NCI-H1694 (cell line): ENCODE measurements around the gene USP47.
A peak's percentile ranks its signal among the peaks of the same experiment; 100 is the strongest.

Source experiments
- DNase-seq: peaks from one replicate; lab custom pipeline; 2025; lab: John Stamatoyannopoulos, UW

Gene USP47

DNA sequence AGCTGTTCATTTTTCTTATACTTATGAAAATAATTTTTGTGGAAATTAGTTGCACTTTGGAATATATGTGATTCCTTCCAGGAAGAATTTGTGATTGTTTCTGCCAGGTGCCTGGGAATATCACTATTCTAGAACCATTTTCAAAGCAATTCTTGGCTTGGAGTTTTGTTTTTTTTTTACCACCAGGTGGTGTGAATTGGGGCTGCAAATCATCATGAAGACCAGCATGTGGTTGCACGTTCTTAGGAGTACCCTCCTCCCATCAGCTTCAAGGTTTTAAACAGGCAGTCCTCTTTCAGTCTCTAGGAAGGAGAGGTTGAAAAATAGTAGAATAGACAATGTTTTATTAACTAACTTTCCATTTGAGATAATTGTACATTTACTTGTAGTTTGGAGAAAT, 25.9 kb downstream of the USP47 start:
- no peak for DNase-seq

DNA sequence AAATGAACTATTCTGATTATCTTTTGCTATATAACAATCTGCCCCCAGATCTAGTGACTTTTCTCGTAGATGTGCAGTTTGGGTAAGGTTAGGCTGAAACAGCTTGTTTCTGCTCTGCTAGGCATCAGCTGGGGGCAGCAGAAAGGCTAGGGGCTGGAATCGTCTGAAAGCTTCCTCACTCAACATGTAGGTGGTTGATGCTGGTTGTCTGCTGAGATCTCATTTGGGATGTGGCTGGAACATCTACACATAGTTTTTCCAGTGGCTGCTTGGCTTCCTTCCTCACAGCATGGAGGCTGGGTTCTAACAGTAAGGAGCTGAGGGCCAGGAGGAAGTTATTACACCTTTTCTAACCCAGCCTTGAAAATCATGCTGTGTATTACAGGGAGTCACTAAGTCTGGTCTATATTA, 30.2 kb downstream of the USP47 start:
- no peak for DNase-seq

DNA sequence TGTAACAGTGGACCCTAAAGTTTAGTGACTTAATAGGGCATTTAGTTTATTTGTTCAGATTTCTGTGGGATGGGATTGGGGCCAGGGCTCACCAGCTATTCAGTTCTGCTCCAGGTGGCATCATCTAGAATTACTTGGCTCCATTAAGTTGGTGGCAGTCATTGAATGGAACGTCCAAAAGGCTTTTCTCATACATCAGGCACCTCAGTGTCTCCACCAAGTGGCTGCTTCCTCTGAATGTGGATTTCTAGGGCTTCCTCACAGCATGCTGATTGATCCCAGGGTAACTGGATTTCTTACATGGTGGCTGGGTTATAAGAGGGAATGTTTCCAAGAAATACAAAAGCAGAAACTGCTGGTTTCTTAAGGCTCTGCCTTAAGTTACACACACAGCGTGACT, 34.7 kb downstream of the USP47 start:
- no peak for DNase-seq

GRCh38 chr11:11880179-11880578, 38.4 kb downstream of the USP47 start:
- no peak for DNase-seq

DNA sequence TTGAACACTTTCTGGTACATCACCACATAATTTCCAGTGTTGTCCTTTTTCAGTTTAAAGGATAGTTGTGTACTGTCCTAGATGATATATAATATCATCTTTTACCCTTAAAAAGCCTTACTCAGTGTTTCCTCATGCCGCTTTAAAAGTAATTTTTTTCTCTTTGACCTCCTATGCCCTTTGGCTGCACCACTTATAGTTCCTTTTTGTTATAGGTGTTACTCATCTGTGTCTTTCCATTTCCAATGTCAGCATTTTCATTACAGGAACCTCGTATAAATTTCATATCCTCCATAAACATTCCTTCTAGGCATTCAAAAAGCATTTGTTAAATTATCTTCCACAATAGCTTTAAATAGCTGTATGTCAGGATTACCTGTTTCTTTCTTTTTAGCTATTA, 40.8 kb downstream of the USP47 start:
- DNase-seq: no peak

- no peak for DNase-seq
Measured at GRCh38 chr11:11884351-11884750, 42.6 kb downstream of the USP47 start.

DNA sequence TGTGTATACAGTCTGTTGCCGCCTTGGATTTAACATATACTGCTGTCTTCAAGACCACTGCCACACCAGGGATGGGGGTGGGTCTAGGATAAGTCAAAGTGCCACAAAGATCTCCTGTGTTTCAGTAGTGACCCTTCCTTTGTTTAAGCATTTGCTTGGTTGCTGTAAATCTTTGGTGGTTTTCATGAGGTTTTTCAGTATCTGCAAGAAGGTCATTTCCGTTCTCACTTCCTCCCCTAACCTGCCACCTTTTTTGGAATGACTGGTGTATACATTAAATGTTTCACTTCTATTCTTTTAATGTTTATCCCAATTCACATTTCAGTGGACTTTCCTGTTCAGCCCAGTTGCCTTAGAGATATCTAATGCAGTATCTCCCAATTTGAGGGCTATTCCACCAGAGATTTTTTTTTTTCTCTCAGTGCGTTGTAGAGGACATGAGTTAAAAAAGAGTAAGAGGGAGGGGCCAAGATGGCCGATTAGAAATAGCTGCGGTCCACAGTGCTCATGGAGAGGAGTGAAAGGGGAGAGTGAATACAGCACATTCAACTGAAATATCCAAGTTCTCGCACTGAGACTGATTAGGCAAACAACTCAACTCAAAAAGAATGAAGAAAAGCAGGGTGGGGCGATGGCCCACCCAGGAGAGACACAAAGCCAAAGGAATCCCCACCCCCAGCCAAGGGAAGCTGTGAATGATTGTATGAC, 43.2 kb downstream of the USP47 start:
- DNase-seq: no peak

DNA sequence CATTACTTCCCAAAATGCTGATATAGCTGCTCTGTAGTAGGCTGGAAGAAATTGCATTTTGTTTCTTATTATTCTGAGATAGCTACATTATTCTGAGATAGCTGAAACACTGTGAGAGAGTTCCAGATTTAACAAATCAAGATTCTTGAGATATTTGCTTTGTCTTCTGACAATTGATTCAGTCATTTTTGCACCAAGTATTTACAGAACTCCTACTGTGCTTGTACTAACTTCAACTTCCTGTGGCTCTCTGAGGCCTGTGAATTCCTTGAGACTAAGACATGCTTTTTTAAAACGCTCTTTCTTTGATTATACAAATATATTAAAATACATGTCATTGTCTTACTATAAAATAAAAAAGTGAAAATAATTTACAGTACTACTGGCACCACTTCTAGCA, 52.7 kb downstream of the USP47 start:
- no peak for DNase-seq

- DNase-seq: no peak
Measured at GRCh38 chr11:11895672-11896071, 53.9 kb downstream of the USP47 start.

- no peak for DNase-seq
Measured at GRCh38 chr11:11898648-11899047, 56.9 kb downstream of the USP47 start.

DNA sequence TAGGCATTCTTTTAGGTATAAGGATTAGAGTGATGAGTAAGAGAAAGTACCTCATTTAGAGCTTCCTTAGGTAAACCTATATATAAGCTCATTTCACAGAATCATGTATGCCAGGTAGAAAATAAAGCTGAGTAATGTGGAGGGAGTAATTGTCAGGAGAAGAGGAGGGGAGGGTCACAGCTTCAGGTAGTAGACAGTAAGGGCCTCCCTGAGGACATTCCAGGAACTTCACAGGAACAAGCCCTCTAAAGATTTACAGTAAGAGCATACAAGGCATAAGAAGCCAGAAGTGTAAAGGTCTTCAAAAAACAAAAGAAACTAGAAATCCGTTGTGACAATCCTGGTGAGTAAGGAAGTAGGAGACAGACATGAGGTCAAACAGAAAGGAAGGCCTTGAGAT, 57.6 kb downstream of the USP47 start:
- DNase-seq: no peak

GRCh38 chr11:11901929-11902328, 60.2 kb downstream of the USP47 start:
- DNase-seq: no peak

DNA sequence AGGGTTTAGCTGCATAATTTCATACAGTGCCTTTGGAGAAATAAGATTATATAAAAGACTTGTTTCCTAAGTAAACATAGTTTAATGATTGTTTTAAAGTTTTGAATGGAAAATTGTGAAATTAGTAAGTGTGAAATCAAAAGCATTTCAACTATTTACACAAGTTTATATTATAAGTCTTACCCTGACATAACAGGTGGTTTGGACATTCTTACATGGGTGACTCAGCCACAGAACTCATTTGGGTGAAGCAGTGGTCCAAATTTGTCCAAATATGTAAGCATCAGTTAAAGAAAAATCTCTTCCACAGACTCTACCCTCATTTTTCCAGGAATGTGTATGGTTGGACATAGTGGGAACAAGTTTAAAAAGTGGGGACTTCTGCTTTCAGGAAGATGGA, 68.0 kb downstream of the USP47 start:
- no peak for DNase-seq

DNA sequence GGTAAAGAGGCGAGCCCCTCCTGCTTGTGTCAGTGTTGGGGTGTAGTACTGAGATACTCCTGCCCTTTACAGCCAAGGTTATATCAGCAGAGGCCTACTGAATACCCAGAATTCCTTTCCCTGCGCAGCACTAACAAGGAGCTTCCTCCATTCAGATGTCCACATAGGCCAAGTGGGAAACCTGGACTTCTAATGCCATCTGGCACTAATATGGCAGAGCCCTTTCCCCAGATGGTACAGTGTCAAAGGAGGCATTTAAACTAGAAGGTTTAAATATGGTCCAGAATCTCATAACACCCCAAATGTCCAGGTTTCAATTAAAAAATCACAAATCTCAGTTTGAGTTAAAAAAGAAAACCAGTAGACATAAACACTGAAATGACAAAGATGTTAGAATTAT, 68.8 kb downstream of the USP47 start:
- no peak for DNase-seq

- DNase-seq: no peak
Measured at GRCh38 chr11:11913395-11913794, 71.6 kb downstream of the USP47 start.

GRCh38 chr11:11915625-11916024, 73.9 kb downstream of the USP47 start:
- DNase-seq: no peak

DNA sequence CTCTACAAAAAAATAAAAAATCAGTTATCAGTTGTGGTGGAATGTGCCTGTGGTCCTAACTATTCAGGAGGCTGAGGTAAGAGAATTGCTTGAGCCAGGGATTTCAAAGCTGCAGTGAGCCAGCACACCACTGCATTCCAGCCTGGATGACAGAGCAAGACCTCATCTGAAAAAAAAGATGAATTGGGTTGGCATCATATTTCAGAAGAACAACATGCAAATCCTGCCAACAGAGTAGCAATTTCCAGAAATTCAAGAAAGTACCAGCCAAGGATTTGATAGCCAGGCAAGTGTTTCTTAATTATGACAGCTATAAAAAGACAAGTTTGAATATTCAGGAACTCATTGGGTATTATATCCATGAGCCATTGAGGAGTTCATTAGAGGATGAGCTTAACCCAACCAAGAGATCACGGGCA, 75.2 kb downstream of the USP47 start:
- DNase-seq: no peak

DNA sequence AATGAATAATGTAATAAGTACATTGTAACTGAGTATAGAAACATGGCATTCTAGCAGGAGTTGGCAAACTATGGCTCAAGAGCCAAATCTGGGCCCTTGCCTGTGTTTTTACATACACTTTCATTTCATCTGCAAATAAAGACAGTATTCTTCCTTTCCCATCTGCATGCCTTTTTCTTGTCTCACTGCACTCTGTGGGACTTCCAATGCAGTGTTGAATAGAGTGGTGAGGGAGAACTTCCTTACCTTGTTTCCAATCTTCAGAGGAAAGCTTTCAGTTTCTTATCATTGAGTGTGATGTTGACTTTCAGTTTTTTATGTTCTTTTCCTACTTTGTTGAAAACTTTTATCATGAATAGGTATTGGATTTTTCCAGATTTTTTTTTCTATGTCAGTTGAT, 82.1 kb downstream of the USP47 start:
- DNase-seq: no peak

- no peak for DNase-seq
Measured at GRCh38 chr11:11929920-11930319, 88.1 kb downstream of the USP47 start.

- DNase-seq: peak; percentile 76
Measured at GRCh38 chr11:11931461-11932055, 89.8 kb downstream of the USP47 start.

- no peak for DNase-seq
Measured at GRCh38 chr11:11935536-11935935, 93.8 kb downstream of the USP47 start.

DNA sequence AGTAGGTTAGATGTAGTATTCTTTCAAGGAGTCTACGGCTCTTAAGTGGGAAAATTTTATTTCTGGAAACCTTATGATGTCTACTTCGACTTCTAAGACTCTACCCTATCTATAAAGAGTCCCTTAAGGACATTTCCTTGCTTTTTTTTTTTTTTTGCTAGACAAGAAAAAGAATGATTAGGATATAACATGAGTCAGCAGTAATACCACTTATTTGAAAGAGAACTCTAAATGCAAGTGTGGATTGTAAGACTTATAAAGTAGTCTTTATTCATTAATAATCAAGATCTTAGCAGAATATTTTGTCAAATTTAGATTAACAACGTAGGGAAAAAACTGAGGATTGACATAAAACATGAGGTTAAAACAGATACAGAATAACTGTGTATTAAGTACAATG, 95.7 kb downstream of the USP47 start:
- no peak for DNase-seq

GRCh38 chr11:11937957-11938356, 96.2 kb downstream of the USP47 start:
- DNase-seq: no peak

- DNase-seq: no peak
Measured at GRCh38 chr11:11940551-11940950, 98.8 kb downstream of the USP47 start.
